Left ventricle myocardium superior (tissue), 1 donor: Measurements from ENCODE around the gene SPON2. TPM values are rescaled to one million over a fixed set of nuclear protein-coding genes. Genes with fewer than 3 reads are reported as not detected.
A peak's percentile ranks its signal among the peaks of the same experiment; 100 is the strongest.

Experiments used
- ATAC-seq: fragments of 200-7000 bp; cut with Tn5 transposase; one replicate; pipeline ENCODE4 v1.9.1; 2020; ENCODE audit warnings: mild to moderate bottlenecking, moderate library complexity
- DNase-seq: peaks from one replicate; pipeline ENCODE4 v3.0.0-alpha.2; 2020
- intact Hi-C: fragments of 100-400 bp; cut with micrococcal nuclease; formaldehyde crosslinking; loops from one replicate; pipeline ENCODE4 v1.11.0; 2022
- long read RNA-seq: library from polyadenylated mRNA; unstranded; transcript quantifications from one replicate; pipeline ENCODE4 v2.0.0, GENCODE V29; 2021
- total RNA-seq: library from RNA; stranded (reverse); fragmentation: NEBNext Ultra II Directional; extraction: Animal tissue kit (Norgen Biotek cat#: 25700); gene quantifications from one replicate; pipeline ENCODE4 v1.2.1, GENCODE V29; 2021
- donor health status: DM: no; HTN: yes; CAD: no; lungs with severe emphysema.

Gene SPON2
- total RNA-seq: 22.8 TPM
- long read RNA-seq, transcript SPON2-201 (6 exons, 1,869 nt): major isoform, 18 of 52 reads
- long read RNA-seq, partial matches to known transcripts: 25 of 52 reads
- long read RNA-seq, other reads (novel, unspliced or antisense): 9 of 52 reads

DNA sequence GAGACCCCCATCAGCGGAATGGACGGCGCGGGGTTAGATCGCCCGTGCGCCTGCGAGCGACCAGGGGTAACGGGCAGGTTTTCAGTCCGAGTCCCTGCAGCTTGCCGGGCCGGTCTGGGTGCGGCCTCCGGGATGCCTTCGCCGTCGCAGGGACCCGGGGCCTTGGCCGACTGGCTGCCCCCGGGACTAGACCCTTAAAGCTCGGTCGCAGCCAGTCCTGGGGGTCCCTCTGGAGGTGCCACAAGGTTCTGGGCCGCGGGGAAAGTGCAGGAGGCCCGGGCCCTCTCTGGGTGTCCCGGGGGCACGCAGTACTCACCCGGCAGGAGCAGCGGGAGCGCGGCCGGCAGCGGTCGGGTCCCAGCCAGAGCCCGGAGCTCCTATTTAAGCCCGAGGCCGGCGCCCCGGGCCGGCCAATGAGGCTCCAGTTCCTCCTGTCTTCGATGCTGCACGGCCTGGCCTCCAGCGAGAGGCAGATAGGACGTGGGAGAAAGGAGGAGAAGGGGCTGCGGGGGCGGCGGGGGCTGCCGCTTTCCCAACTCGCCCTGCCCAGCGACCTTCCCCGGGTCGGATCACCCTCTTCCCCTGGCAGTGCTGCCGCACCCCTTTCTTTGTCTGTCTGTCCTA lies at the start of gene SPON2:
Gene SPON2, minus strand, starts transcription at position 356 of the 624 bp plus-strand sequence.
- peak; percentile 76 for DNase-seq
- peak; percentile 56 for ATAC-seq

GRCh38 chr4:1221155-1221870 lies 48.9 kb upstream of the SPON2 start:
- ATAC-seq (no peak), DNase-seq (no peak)
- intact Hi-C loops: no loop called here

More for the DNA sequence above, at the start of gene SPON2:
- intact Hi-C loops: no loop called here

- ATAC-seq: no peak
These were observed 48.2 kb upstream of the SPON2 start for GRCh38 chr4:1220566-1220965.

DNA sequence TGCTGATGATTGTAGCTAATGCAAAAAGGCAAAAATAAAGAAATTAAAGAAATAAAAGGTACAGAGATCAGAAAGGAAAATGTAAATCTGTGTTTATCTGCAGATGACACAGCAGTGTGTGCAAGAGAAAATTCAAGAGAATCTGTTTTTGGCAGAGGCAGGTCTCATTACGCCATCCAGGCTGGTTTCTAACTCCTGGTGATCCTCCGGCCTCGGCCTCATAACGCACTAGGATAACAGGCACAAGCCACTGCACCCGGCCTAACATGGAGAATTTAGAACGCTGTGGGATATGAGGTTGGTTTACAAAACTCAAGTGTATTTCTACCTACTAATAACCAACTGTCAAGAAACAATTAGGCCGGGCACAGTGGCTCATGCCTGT lies 47.2 kb upstream of the SPON2 start:
- DNase-seq (no peak), ATAC-seq (no peak)
- intact Hi-C loops: no loop called here

More at GRCh38 chr4:1220566-1220965, 48.2 kb upstream of the SPON2 start:
- DNase-seq: no peak
- intact Hi-C loops: no loop called here

- intact Hi-C loops: no loop called here
- no peak for ATAC-seq
- DNase-seq: no peak
These were observed 46.5 kb upstream of the SPON2 start for GRCh38 chr4:1218634-1219565.

- no peak for ATAC-seq
- no peak for DNase-seq
- intact Hi-C loops: no loop called here
These were observed 45.0 kb upstream of the SPON2 start for GRCh38 chr4:1217366-1217765.

DNA sequence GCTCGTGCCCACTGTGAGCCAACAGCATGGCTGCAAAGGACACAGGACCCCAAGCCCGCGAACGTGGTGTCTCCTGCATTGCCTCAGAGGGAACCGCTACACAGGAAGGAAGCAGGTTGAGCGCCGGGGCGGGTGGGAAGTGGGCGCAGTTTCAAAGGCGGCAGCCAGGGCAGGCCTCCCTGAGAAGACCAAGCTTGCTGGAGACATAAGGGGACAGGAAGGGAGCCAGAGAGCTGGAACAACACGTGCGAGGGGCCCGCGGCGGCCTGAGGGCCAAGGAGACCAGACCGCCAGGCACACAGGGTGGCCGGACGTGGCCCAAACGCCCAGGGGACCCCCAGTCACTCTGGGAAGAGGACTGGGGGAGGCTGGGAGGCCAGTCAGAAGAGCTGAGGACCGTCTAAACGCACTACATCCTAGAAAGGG lies 44.5 kb upstream of the SPON2 start:
- ATAC-seq (peak; percentile 33), DNase-seq (peak; percentile 61)
- intact Hi-C loops: no loop called here

DNA sequence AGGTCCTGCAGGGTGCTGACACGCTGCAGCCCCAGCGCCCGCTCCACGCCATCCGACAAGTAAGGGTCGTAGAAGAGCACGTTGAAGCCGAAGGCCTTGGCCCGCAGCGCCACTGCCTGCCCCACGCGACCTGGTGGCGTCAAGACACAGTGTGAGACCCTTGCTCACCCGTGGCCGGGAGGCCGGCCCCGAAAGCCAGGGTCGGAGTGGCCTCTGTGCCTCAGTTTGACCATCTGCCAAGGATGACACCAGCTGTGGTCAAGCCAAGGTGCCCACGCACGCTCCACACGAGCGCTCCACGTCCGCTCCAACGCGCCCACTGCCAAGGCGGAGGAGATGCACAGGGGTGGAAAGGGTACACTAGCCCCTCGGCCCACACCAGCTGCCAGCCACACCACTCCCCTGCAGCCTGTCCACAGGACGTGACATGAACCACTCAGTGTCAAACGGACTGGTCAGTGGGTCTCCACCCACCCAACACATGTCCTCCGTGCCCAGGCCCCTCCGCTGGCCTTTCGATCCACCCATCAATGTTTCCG lies 43.8 kb upstream of the SPON2 start:
- intact Hi-C loops: no loop called here
- DNase-seq: no peak
- no peak for ATAC-seq

- intact Hi-C loops: no loop called here
- DNase-seq (peak; percentile 53), ATAC-seq (peak; percentile 21)
These were observed 43.0 kb upstream of the SPON2 start for GRCh38 chr4:1215141-1216075.

DNA sequence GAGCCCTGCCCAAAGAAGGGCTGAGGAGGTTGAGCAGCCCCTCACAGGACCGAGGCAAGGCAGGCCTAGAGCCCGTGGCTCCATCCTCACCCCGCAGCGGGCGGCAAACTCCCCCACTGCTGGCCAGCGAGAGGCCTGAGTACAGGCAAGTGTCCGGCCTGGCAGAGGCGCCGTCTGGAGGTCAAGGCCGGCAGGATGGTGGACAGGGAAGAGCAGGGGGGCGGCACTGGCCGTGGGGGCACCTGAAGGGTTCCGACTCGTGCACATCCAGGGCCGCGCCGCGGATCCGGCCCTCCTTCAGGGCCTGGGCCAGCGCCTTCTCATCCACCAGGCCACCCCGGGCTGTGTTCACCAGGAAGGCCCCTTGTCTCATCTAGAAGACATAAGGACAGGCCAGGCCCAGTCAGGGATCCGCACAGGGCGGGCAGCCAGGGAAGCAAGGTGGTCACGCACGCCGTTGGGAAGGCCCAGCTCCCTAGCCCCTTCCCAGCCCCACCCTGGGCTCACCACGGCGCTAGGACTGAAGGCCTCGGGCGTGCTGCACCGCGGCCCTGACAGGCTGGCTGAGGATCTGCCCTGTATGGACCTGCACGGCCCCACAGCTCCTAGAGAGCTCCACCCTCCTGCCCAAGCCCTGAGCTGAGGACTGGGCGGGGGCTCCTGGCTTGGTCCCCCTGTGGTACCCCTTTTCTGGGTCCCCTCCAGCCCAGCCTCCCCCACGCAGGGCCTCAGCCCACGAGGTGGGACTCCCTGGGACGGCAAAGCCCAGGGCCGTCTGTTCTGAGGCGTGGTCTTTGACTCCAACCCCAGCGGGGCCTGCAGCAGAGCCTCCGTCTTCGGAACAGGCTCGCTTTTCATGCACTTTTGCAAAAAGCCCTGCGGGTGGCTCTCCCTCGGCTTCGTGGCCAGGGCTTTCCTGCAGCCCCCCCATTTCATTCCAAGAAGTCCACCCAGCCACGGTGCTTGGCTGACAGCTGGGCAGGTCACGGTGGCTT lies 42.0 kb upstream of the SPON2 start:
- intact Hi-C loops: no loop called here
- DNase-seq (no peak), ATAC-seq (no peak)

- ATAC-seq (no peak), DNase-seq (peak; percentile 26)
- intact Hi-C loops: no loop called here
These were observed 41.1 kb upstream of the SPON2 start for GRCh38 chr4:1213336-1213995.

- DNase-seq (peak; percentile 28), ATAC-seq (no peak)
- intact Hi-C loops: no loop called here
These were observed 40.4 kb upstream of the SPON2 start for GRCh38 chr4:1212546-1213335.

- DNase-seq (peak; percentile 46), ATAC-seq (no peak)
- intact Hi-C loops: no loop called here
These were observed 39.6 kb upstream of the SPON2 start for GRCh38 chr4:1211891-1212545.

DNA sequence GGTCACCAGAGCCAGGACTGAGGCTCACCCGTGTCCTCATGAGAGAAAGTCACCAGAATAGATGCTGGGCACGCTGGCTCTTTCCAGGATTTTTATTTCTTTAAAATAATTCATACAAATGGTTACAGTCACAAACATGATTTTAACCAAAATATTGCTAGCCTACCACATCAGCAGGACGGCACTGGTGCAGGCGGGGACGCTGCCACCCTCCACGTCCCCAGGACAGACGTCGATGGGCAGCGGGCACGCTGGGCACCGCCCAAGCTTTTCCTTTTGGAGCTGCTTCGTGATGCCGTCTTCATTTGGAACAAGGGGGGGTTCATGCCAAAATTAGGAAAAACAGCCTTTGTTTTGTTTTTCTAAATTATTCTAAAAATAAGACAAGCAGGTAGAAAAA lies 39.0 kb upstream of the SPON2 start:
- DNase-seq: no peak
- no peak for ATAC-seq
- intact Hi-C loops: no loop called here

DNA sequence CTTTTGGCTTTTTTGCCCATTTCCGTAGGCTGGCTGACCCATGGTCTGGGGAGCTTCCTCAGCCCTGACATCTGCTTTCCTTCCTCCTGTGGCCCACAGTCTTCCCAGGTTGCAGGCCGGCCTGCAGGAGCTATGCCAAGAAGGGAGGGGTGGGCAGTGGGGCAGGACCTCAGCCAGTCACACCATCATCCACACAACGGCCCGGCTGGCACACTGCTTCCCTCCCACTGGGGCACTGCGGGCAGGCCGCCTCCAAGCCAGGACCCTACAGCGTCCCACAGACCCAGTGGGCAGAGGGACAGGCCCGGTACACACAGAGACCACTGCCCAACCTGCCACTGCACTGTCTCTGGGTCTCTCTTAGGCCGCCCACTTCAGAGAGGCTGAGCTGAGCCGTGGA lies 38.6 kb upstream of the SPON2 start:
- DNase-seq (peak; percentile 28), ATAC-seq (no peak)
- intact Hi-C loops: no loop called here
